Measurements from ENCODE around the gene ADAP1. TPM values are rescaled to one million over a fixed set of nuclear protein-coding genes. Genes with fewer than 3 reads are reported as not detected.

Gene ADAP1
- total RNA-seq, 1 experiment from 2014 or later = 31.2 TPM

DNA sequence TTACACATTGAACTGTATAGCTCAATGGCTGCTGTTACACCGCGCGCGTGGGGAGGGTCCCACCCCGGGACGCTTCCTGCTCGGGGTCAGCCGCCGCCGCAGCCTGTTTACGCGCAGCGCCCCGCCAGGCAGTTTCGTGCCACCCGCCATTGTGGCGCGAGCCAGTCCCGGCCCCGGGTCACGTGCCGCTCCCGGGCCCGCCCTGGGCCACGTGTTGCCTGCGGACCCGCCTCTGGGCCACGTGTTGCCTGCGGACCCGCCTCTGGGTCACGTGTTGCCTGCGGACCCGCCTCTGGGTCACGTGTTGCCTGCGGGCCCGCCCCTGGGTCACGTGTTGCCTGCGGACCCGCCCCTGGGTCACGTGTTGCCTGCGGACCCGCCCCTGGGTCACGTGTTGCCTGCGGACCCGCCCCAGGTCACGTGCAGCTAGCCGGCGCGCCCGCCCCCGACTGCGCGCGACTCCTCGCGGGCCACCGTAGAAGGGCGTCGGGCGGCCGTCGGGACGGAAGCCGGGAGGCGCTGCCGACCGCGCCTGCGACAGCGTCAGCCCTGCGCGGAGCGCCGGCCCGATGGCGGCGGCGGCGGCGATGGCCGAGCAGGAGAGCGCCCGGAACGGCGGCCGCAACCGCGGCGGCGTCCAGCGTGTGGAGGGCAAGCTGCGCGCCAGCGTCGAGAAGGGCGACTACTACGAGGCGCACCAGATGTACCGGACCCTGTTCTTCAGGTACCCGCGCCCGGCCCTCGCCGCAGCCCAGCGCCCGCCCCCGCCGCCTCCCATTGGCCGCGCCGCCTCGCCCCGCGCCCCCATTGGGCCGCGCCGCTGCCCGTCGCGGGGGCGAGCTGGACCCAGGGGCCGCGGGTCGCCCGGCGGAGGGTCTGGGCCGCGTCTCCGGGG is 78.2 kb downstream of the ADAP1 start, which contains the start of gene GET4:
TSS of gene GET4 (plus strand) at position 478 of the 895 bp plus-strand sequence. CDS start at position 570, 92 bp downstream.
- TF ChIP-seq EZH2 (IDR thresholded peaks at IDR 0.05; ENCODE audit: low read length, unreplicated experiment) (no peak), CTCF (conservative IDR thresholded peaks at IDR 0.05; ENCODE audit: low read depth, low read length) (no peak; the same call in 1 of the 2 replicates), EZH2phosphoT487 (IDR thresholded peaks at IDR 0.05; ENCODE audit: borderline replicate concordance, low read length) (no peak)
- BruUV-seq (replicated peaks) = no TSS peak
- H2AFZ ChIP-seq (ENCODE audit: low read length) = peak within 1 kb of the TSS; percentile 58; the same call in 1 of the 2 replicates
- H3K4me1 ChIP-seq (ENCODE audit: insufficient read depth, low read length) = peaks cover 28% of the 10 kb centered on the region
- peak; percentile 90 for DNase-seq
- peak; percentile 80 for ATAC-seq
- peaks cover 6% of the 10 kb centered on the region for H3F3A ChIP-seq (ENCODE audit: low read length, unreplicated experiment)
- intact Hi-C loops (cut with micrococcal nuclease) = loop anchor here (10.0 kb wide), 1 partner anchor 352 kb away; no protein-coding TSS in a partner anchor
- no peaks in the 10 kb centered on the region for H3K27me3 ChIP-seq (ENCODE audit: low read length)
- no peaks in the 10 kb centered on the region for H3K9me3 ChIP-seq (ENCODE audit: low read length)
- no peaks in the 10 kb centered on the region for H3K9me2 ChIP-seq (replicated peaks; ENCODE audit: low read length)
- H3K4me2 ChIP-seq (ENCODE audit: low read length) = peak within 1 kb of the TSS; percentile 100
- peaks cover 44% of the 10 kb centered on the region for H3K79me2 ChIP-seq (ENCODE audit: low read length)
- peak within 1 kb of the TSS; percentile 88 for H3K9ac ChIP-seq (ENCODE audit: low read length)
- H3K27ac ChIP-seq (ENCODE audit: low read length) = peak within 1 kb of the TSS; percentile 30
- ChIA-PET POLR2A (ENCODE audit: unreplicated experiment) (interaction anchor here (0.6 to 1.0 kb wide), 2 partner anchors 13 to 63 kb away, joined by 4 read pairs; no protein-coding TSS in a partner anchor), CTCF (no interaction called here)
- peaks cover 14% of the 10 kb centered on the region; the same call in 1 of the 2 replicates for H4K20me1 ChIP-seq (ENCODE audit: low read length)
- peaks cover 8% of the 10 kb centered on the region; the same call in 1 of the 2 replicates for H3K36me3 ChIP-seq (ENCODE audit: low read depth, low read length)
- peak within 1 kb of the TSS; percentile 97 for H3K4me3 ChIP-seq (ENCODE audit: low read length)

DNA sequence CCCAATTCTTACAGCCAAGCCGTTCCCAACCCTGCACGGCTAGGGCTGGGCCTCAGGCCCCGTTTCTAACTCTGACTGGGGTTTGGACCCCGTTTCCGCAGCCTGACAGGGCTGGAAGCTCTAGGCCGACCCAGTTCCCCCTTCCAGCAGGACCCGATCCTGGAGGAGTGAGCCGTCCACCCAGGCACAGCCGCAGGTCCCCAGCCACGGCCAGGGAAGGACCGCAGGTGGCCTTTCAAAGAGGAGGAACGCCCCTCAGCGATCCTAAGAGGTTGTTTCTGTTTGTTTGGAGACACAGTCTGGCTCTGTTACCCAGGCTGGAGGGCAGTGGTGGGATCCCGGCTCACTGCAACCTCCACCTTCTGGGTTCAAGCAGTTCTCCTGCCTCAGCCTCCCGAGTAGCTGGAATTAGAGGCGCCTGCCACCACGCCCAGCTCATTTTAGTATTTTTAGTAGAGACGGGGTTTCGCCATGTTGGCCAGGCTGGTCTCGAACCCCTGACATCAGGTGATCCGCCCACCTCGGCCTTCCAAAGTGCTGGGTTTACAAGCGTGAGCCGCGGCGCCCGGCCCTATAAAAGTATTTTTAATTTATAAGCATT is 78.9 kb downstream of the ADAP1 start:
- Histone ChIP-seq H3K27ac (ENCODE audit: low read length) (peak overlapping the region; percentile 30), H4K20me1 (ENCODE audit: low read length) (peaks cover 14% of the 10 kb centered on the region; the same call in 1 of the 2 replicates), H3K4me2 (ENCODE audit: low read length) (peak overlapping the region; percentile 39), H3K79me2 (ENCODE audit: low read length) (peaks cover 37% of the 10 kb centered on the region), H3K9ac (ENCODE audit: low read length) (peak overlapping the region; percentile 41), H3K36me3 (ENCODE audit: low read depth, low read length) (peaks cover 8% of the 10 kb centered on the region; the same call in 1 of the 2 replicates), H2AFZ (ENCODE audit: low read length) (peak overlapping the region; percentile 9; the same call in 1 of the 2 replicates), H3K27me3 (ENCODE audit: low read length) (no peaks in the 10 kb centered on the region), H3K4me1 (ENCODE audit: insufficient read depth, low read length) (peaks cover 28% of the 10 kb centered on the region), H3F3A (ENCODE audit: low read length, unreplicated experiment) (peaks cover 6% of the 10 kb centered on the region), H3K9me3 (ENCODE audit: low read length) (no peaks in the 10 kb centered on the region), H3K9me2 (replicated peaks; ENCODE audit: low read length) (no peaks in the 10 kb centered on the region), H3K4me3 (ENCODE audit: low read length) (no peak overlapping the region; the same call in 1 of the 2 replicates)
- CTCF ChIA-PET = no interaction called here
- POLR2A ChIA-PET (ENCODE audit: unreplicated experiment) = interaction anchor here (0.6 to 1.0 kb wide), 2 partner anchors 12 to 62 kb away, joined by 4 read pairs; no protein-coding TSS in a partner anchor
- TF ChIP-seq CTCF (conservative IDR thresholded peaks at IDR 0.05; ENCODE audit: low read depth, low read length) (no peak), EZH2phosphoT487 (IDR thresholded peaks at IDR 0.05; ENCODE audit: borderline replicate concordance, low read length) (no peak), EZH2 (IDR thresholded peaks at IDR 0.05; ENCODE audit: low read length, unreplicated experiment) (no peak)
- intact Hi-C loops (cut with micrococcal nuclease) = loop anchor here (10.0 kb wide), 1 partner anchor 351 kb away; no protein-coding TSS in a partner anchor
- DNase-seq = no peak
- no peak for ATAC-seq
- BruUV-seq (replicated peaks) = TSS peak; percentile 91

All from PC-3 (cell line).